DOHH2 (cell line): ENCODE results near the gene COL25A1.

Experiments used
- H3F3A ChIP-seq: fragments of 200-600 bp; sonication (generic), shearing (Covaris generic); 2 replicates; pipeline ENCODE4 v1.6.0; 2016; ENCODE audit warnings: antibody characterized with exemption, mild to moderate bottlenecking; ENCODE audit not compliant: control insufficient read depth, insufficient read depth
- H3K27ac ChIP-seq: fragments of 200-600 bp; sonication (generic); 2 replicates; pipeline ENCODE4 v1.5.1; 2014; ENCODE audit warnings: low read depth, mild to moderate bottlenecking, low read length, moderate library complexity
- H3K27me3 ChIP-seq: fragments of 200-600 bp; sonication (generic); 2 replicates; pipeline ENCODE4 v1.6.1; 2014; ENCODE audit warnings: mild to moderate bottlenecking, low read length, mixed read lengths; ENCODE audit not compliant: control insufficient read depth
- H3K36me3 ChIP-seq: fragments of 200-600 bp; sonication (generic); 2 replicates; pipeline ENCODE4 v1.6.1; 2014; ENCODE audit warnings: mild to moderate bottlenecking, low read length, moderate library complexity, mixed read lengths; ENCODE audit not compliant: control insufficient read depth
- H3K4me1 ChIP-seq: fragments of 200-600 bp; sonication (generic); 2 replicates; pipeline ENCODE4 v1.6.1; 2014; ENCODE audit warnings: mild to moderate bottlenecking, low read length, mixed read lengths; ENCODE audit not compliant: control insufficient read depth
- H3K4me2 ChIP-seq: fragments of 200-600 bp; sonication (generic); 2 replicates; pipeline ENCODE4 v1.6.0; 2014; ENCODE audit warnings: mild to moderate bottlenecking, low read length, moderate library complexity
- H3K4me3 ChIP-seq: fragments of 200-600 bp; sonication (generic); 2 replicates; pipeline ENCODE4 v1.5.1; 2014; ENCODE audit warnings: mild to moderate bottlenecking, low read length, mixed read lengths
- H3K79me2 ChIP-seq: fragments of 200-600 bp; sonication (generic); 2 replicates; pipeline ENCODE4 v1.6.1; 2014; ENCODE audit warnings: mild to moderate bottlenecking, low read length, mixed read lengths; ENCODE audit not compliant: control insufficient read depth
- H3K9me2 ChIP-seq: fragments of 200-600 bp; sonication (generic); replicated peaks from 2 replicates; pipeline ENCODE4 v1.6.1; 2014; ENCODE audit warnings: mild to moderate bottlenecking, low read length, mixed read lengths; ENCODE audit not compliant: control insufficient read depth
- H3K9me3 ChIP-seq: fragments of 200-600 bp; sonication (generic); 2 replicates; pipeline ENCODE4 v1.6.1; 2014; ENCODE audit warnings: antibody characterized with exemption, low read length, mixed read lengths; ENCODE audit not compliant: control insufficient read depth, insufficient read depth
- H4K20me1 ChIP-seq: fragments of 200-600 bp; sonication (generic); 2 replicates; pipeline ENCODE4 v1.6.0; 2014; ENCODE audit warnings: low read depth, mild to moderate bottlenecking, antibody characterized with exemption, low read length, moderate library complexity; ENCODE audit not compliant: control insufficient read depth, insufficient read depth
- EZH2phosphoT487 ChIP-seq: fragments of 200-600 bp; sonication (generic); IDR thresholded peaks from 2 replicates; pipeline ENCODE4 v1.6.1; 2017; ENCODE audit warnings: borderline replicate concordance, mild to moderate bottlenecking, antibody characterized with exemption, low read length, moderate library complexity, mixed read lengths
- TF ChIP-seq, protein P1 (sequence below): fragments of 200-600 bp; sonication (generic); IDR thresholded peaks from one replicate; pipeline ENCODE4 v1.5.1; 2014; ENCODE audit warnings: antibody characterized with exemption, mild to moderate bottlenecking, low read depth, low read length; ENCODE audit not compliant: poor library complexity, severe bottlenecking

Gene COL25A1

GRCh38 chr4:109169170-109169569 lies 133.3 kb downstream of the COL25A1 start:
- TF ChIP-seq, protein P1, sequence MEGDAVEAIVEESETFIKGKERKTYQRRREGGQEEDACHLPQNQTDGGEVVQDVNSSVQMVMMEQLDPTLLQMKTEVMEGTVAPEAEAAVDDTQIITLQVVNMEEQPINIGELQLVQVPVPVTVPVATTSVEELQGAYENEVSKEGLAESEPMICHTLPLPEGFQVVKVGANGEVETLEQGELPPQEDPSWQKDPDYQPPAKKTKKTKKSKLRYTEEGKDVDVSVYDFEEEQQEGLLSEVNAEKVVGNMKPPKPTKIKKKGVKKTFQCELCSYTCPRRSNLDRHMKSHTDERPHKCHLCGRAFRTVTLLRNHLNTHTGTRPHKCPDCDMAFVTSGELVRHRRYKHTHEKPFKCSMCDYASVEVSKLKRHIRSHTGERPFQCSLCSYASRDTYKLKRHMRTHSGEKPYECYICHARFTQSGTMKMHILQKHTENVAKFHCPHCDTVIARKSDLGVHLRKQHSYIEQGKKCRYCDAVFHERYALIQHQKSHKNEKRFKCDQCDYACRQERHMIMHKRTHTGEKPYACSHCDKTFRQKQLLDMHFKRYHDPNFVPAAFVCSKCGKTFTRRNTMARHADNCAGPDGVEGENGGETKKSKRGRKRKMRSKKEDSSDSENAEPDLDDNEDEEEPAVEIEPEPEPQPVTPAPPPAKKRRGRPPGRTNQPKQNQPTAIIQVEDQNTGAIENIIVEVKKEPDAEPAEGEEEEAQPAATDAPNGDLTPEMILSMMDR: no peak
- TF ChIP-seq EZH2phosphoT487: no peak
- Histone ChIP-seq H3K79me2 (no peaks in the 10 kb centered on the region), H4K20me1 (no peaks in the 10 kb centered on the region)

GRCh38 chr4:109166586-109166985 lies 135.9 kb downstream of the COL25A1 start:
- Histone ChIP-seq H3F3A (no peaks in the 10 kb centered on the region), H3K9me2 (no peaks in the 10 kb centered on the region), H3K4me2 (no peak overlapping the region), H3K36me3 (no peaks in the 10 kb centered on the region), H3K4me3 (no peak overlapping the region), H3K79me2 (no peaks in the 10 kb centered on the region), H3K27ac (no peak overlapping the region), H3K4me1 (peaks cover 4% of the 10 kb centered on the region), H3K9me3 (no peaks in the 10 kb centered on the region), H3K27me3 (no peaks in the 10 kb centered on the region), H4K20me1 (no peaks in the 10 kb centered on the region)
- TF ChIP-seq, protein P1: no peak
- no peak for TF ChIP-seq EZH2phosphoT487

More at GRCh38 chr4:109169170-109169569, 133.3 kb downstream of the COL25A1 start:
- Histone ChIP-seq H3K9me2 (no peaks in the 10 kb centered on the region), H3F3A (no peaks in the 10 kb centered on the region), H3K36me3 (no peaks in the 10 kb centered on the region), H3K9me3 (no peaks in the 10 kb centered on the region), H3K4me2 (no peak overlapping the region), H3K27ac (no peak overlapping the region), H3K27me3 (no peaks in the 10 kb centered on the region), H3K4me3 (no peak overlapping the region), H3K4me1 (peaks cover 4% of the 10 kb centered on the region)

DNA sequence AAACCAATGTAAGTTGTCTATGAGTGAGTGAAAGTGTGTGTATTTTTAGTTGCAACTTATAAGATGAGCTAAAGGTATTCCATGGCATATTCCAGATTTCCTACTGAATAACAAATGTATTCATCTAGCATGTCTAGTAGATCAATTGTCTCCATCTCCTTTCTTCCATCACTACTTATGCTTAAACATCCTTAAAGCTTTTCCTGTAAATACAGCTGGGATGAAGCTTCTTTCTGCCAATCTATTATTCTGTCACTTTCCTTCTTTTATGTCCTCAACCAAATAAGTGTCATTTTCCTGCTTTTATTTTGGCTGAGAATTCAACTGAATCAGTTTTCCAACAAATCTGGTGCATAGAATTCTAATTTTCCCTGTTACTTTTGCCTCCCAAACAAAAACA lies 136.3 kb downstream of the COL25A1 start:
- H3K4me1 ChIP-seq: peaks cover 4% of the 10 kb centered on the region
- H3K27me3 ChIP-seq: no peaks in the 10 kb centered on the region
- TF ChIP-seq, protein P1: no peak
- no peak for TF ChIP-seq EZH2phosphoT487
- H3K9me2 ChIP-seq: no peaks in the 10 kb centered on the region
- H3K79me2 ChIP-seq: no peaks in the 10 kb centered on the region
- H3K27ac ChIP-seq: no peak overlapping the region
- no peak overlapping the region for H3K4me3 ChIP-seq
- no peaks in the 10 kb centered on the region for H3F3A ChIP-seq
- no peaks in the 10 kb centered on the region for H3K36me3 ChIP-seq
- H3K9me3 ChIP-seq: no peaks in the 10 kb centered on the region
- H4K20me1 ChIP-seq: no peaks in the 10 kb centered on the region
- H3K4me2 ChIP-seq: no peak overlapping the region

- Histone ChIP-seq H3K36me3 (no peaks in the 10 kb centered on the region), H4K20me1 (no peaks in the 10 kb centered on the region), H3K4me2 (no peak overlapping the region), H3K9me2 (no peaks in the 10 kb centered on the region), H3F3A (no peaks in the 10 kb centered on the region), H3K79me2 (no peaks in the 10 kb centered on the region), H3K27me3 (no peaks in the 10 kb centered on the region), H3K4me1 (peaks cover 4% of the 10 kb centered on the region), H3K9me3 (no peaks in the 10 kb centered on the region), H3K4me3 (no peak overlapping the region), H3K27ac (no peak overlapping the region)
- TF ChIP-seq, protein P1: no peak
- no peak for TF ChIP-seq EZH2phosphoT487
Measured at GRCh38 chr4:109164011-109164410, 138.4 kb downstream of the COL25A1 start.
